Liver (tissue), 9 donors: ENCODE data around the gene STK17A. TPM values are rescaled to one million over a fixed set of nuclear protein-coding genes. Genes with fewer than 3 reads are reported as not detected.

ENCODE experiments used
- DNase-seq: peaks from one replicate; pipeline ENCODE4 v3.0.0-alpha.2; 2017; ENCODE audit warnings: low spot score
- H3K27ac ChIP-seq, 2 donors: one replicate each; pipeline ENCODE4 v1.7.0; 2013; ENCODE audit warnings: inconsistent platforms in 2 of 2, low read length in 2 of 2, control low read depth in 1 of 2, low read depth in 1 of 2, mild to moderate bottlenecking in 1 of 2
- H3K27me3 ChIP-seq, 4 donors: one replicate each; pipeline versions ENCODE4 v1.6.1 to v1.7.0; 2013; ENCODE audit warnings: low read length in 3 of 4, inconsistent platforms in 1 of 4, mild to moderate bottlenecking in 1 of 4, moderate library complexity in 1 of 4; ENCODE audit not compliant: control insufficient read depth in 4 of 4, insufficient read depth in 4 of 4
- H3K36me3 ChIP-seq, 4 donors: one replicate each; pipeline versions ENCODE4 v1.6.1 to v1.7.0; 2013; ENCODE audit warnings: low read length in 3 of 4, mild to moderate bottlenecking in 3 of 4, low read depth in 1 of 4, moderate library complexity in 1 of 4; ENCODE audit not compliant: control insufficient read depth in 4 of 4, insufficient read depth in 3 of 4
- H3K4me1 ChIP-seq, 4 donors: one replicate each; pipeline versions ENCODE4 v1.6.1 to v1.7.0; 2013; ENCODE audit warnings: low read length in 3 of 4, mild to moderate bottlenecking in 3 of 4, moderate library complexity in 1 of 4; ENCODE audit not compliant: control insufficient read depth in 4 of 4, insufficient read depth in 4 of 4
- H3K4me3 ChIP-seq, 3 donors: one replicate each; pipeline versions ENCODE4 v1.6.1 to v1.7.0; 2013; ENCODE audit warnings: low read length in 3 of 3, control low read depth in 1 of 3, low read depth in 1 of 3, mild to moderate bottlenecking in 1 of 3
- H3K9ac ChIP-seq, 2 donors: one replicate each; pipeline ENCODE4 v1.7.0; 2013; ENCODE audit warnings: low read length in 2 of 2, mild to moderate bottlenecking in 2 of 2, moderate library complexity in 2 of 2, control low read depth in 1 of 2, low read depth in 1 of 2
- H3K9me3 ChIP-seq, 4 donors: one replicate each; pipeline versions ENCODE4 v1.6.1 to v1.7.0; 2013; ENCODE audit warnings: low read length in 3 of 4; ENCODE audit not compliant: control insufficient read depth in 4 of 4
- ATF3 ChIP-seq: IDR thresholded peaks from 2 replicates; pipeline ENCODE4 v1.6.1; 2016; ENCODE audit warnings: antibody characterized with exemption
- CTCF ChIP-seq: fragments of 150-350 bp; IDR thresholded peaks from 2 replicates; pipeline ENCODE4 v1.5.1; 2017; ENCODE audit warnings: improper control_type of control experiment, low read depth, low read length; ENCODE audit not compliant: missing input control
- EGR1 ChIP-seq, 2 donors: IDR thresholded peaks; 2 replicates each; pipeline ENCODE4 v1.6.1; 2016 to 2018; ENCODE audit warnings: antibody characterized with exemption in 2 of 2, low read depth in 2 of 2
- FOXA1 ChIP-seq: IDR thresholded peaks from 2 replicates; pipeline ENCODE4 v1.6.1; 2016; ENCODE audit warnings: antibody characterized with exemption
- FOXA2 ChIP-seq: IDR thresholded peaks from 2 replicates; pipeline ENCODE4 v1.6.1; 2016; ENCODE audit warnings: antibody characterized with exemption
- GABPA ChIP-seq, 2 donors: IDR thresholded peaks in 1 of 2; conservative IDR thresholded peaks in 1 of 2; 2 replicates each; pipeline ENCODE4 v1.6.1; 2016; ENCODE audit warnings: antibody characterized with exemption in 2 of 2, mild to moderate bottlenecking in 1 of 2, moderate library complexity in 1 of 2
- HNF4A ChIP-seq, 2 donors: conservative IDR thresholded peaks; 2 replicates each; pipeline ENCODE4 v1.6.1; 2016; ENCODE audit warnings: antibody characterized with exemption in 2 of 2, mild to moderate bottlenecking in 2 of 2
- HNF4G ChIP-seq: IDR thresholded peaks from 2 replicates; pipeline ENCODE4 v1.6.1; 2016; ENCODE audit warnings: antibody characterized with exemption
- JUND ChIP-seq, 2 donors: IDR thresholded peaks; 2 replicates each; pipeline ENCODE4 v1.6.1; 2016; ENCODE audit warnings: antibody characterized with exemption in 2 of 2
- MAX ChIP-seq: IDR thresholded peaks from 2 replicates; pipeline ENCODE4 v1.6.1; 2016; ENCODE audit warnings: antibody characterized with exemption
- RAD21 ChIP-seq, 2 donors: IDR thresholded peaks; 2 replicates each; pipeline ENCODE4 v1.6.1; 2016; ENCODE audit warnings: antibody characterized with exemption in 2 of 2, mild to moderate bottlenecking in 2 of 2
- REST ChIP-seq: IDR thresholded peaks from 2 replicates; pipeline ENCODE4 v1.6.1; 2016; ENCODE audit warnings: antibody characterized with exemption, mild to moderate bottlenecking
- RXRA ChIP-seq, 2 donors: IDR thresholded peaks; 2 replicates each; pipeline ENCODE4 v1.6.1; 2017 to 2018; ENCODE audit warnings: antibody characterized with exemption in 2 of 2, mild to moderate bottlenecking in 1 of 2
- SP1 ChIP-seq: IDR thresholded peaks from 2 replicates; pipeline ENCODE4 v1.6.1; 2018; ENCODE audit warnings: antibody characterized with exemption, mild to moderate bottlenecking
- TAF1 ChIP-seq: conservative IDR thresholded peaks from 2 replicates; pipeline ENCODE4 v1.6.1; 2016; ENCODE audit warnings: antibody characterized with exemption, mild to moderate bottlenecking
- YY1 ChIP-seq: IDR thresholded peaks from 2 replicates; pipeline ENCODE4 v1.6.1; 2016; ENCODE audit warnings: antibody characterized with exemption, mild to moderate bottlenecking
- ZBTB33 ChIP-seq: IDR thresholded peaks from 2 replicates; pipeline ENCODE4 v1.6.1; 2016; ENCODE audit warnings: antibody characterized with exemption
- WGBS: extraction: QIAGEN DNeasy Blood & Tissue Kit; methylation state at CpG from one replicate; pipeline ENCODE4 v1.1.7; 2013; 5-methylcytosine and 5-hydroxymethylcytosine counted together
- polyA plus RNA-seq, 2 donors: library from polyadenylated mRNA; stranded (reverse) in 1 of 2; unstranded in 1 of 2; fragments of 200-250 nt in 1 of 2; fragments of >200 nt in 1 of 2; fragmentation: Nextera tagmentation in 1 of 2; extraction: Ambion mirVana in 1 of 2; gene quantifications; one replicate each; pipeline versions ENCODE4 v1.2.1 to v1.2.3, GENCODE V29; 2013 to 2015
- total RNA-seq, 2 donors: library from RNA; depleted of rRNA; stranded (reverse); fragments of >200 nt; gene quantifications; one replicate each; pipeline ENCODE4 v1.2.3, GENCODE V29; 2014
- donor health status: healthy.
- donor health status: healthy.
- donor health status: healthy.
- donor health status: healthy.
- donor health status: healthy.

Gene STK17A
- total and polyA plus RNA-seq, 4 donors: 3.0 to 18.2 (median 7.2) TPM

- peaks cover 0 to 11% (median 0%) of the 10 kb centered on the region in 4 donors for H3K4me1 ChIP-seq
- no peaks in the 10 kb centered on the region for H3K9me3 ChIP-seq
- no peak overlapping the region for H3K9ac ChIP-seq
- 96% methylated on average over 3 of the region's 3 CpGs for WGBS
- H3K36me3 ChIP-seq: no peaks in the 10 kb centered on the region
- no peak overlapping the region for H3K4me3 ChIP-seq
- H3K27ac ChIP-seq: no peak overlapping the region
- H3K27me3 ChIP-seq: no peaks in the 10 kb centered on the region
- TF ChIP-seq FOXA2 (no peak), HNF4A (conservative IDR thresholded peaks at IDR 0.05) (no peak), JUND (IDR thresholded peaks at IDR 0.05) (no peak), REST (no peak), RAD21 (IDR thresholded peaks at IDR 0.05) (no peak), RXRA (IDR thresholded peaks at IDR 0.05) (no peak), CTCF (no peak), TAF1 (no peak), HNF4G (no peak)
- DNase-seq: no peak
These were observed 9.4 kb downstream of the STK17A start for GRCh38 chr7:43592326-43592725.

- no peaks in the 10 kb centered on the region for H3K36me3 ChIP-seq
- 100% methylated on average over 1 of the region's 1 CpG for whole genome bisulfite sequencing
- H3K9ac ChIP-seq: no peak overlapping the region
- DNase-seq: no peak
- no peak overlapping the region for H3K27ac ChIP-seq
- H3K27me3 ChIP-seq: no peaks in the 10 kb centered on the region
- TF ChIP-seq ATF3 (no peak), GABPA (IDR thresholded peaks at IDR 0.05 in 1 of 2, conservative IDR thresholded peaks at IDR 0.05 in 1 of 2) (no peak), FOXA1 (no peak), ZBTB33 (no peak), RAD21 (IDR thresholded peaks at IDR 0.05) (no peak), REST (no peak), FOXA2 (no peak), MAX (no peak), YY1 (no peak), HNF4A (conservative IDR thresholded peaks at IDR 0.05) (no peak), EGR1 (IDR thresholded peaks at IDR 0.05; ENCODE audit: low read depth in 2 of 2) (no peak), SP1 (no peak)
- peaks cover 0 to 11% (median 0%) of the 10 kb centered on the region in 4 donors for H3K4me1 ChIP-seq
- no peaks in the 10 kb centered on the region for H3K9me3 ChIP-seq
- H3K4me3 ChIP-seq: no peak overlapping the region
These were observed 10.1 kb downstream of the STK17A start for GRCh38 chr7:43593010-43593409.
